ENCODE measurements around the gene CERS1.

Gene CERS1

GRCh38 chr19:18828786-18829185 is 67.2 kb downstream of the CERS1 start:
- no peak for TF ChIP-seq REST (IDR thresholded peaks at IDR 0.05; ENCODE audit: low read depth)
- no peak for TF ChIP-seq TCF12 (IDR thresholded peaks at IDR 0.05; ENCODE audit: low read depth)
- no peak for TF ChIP-seq CREB1 (IDR thresholded peaks at IDR 0.05; ENCODE audit: low read depth)
- TF ChIP-seq RAD21 (IDR thresholded peaks at IDR 0.05; ENCODE audit: low read depth): no peak
- TF ChIP-seq CEBPB (IDR thresholded peaks at IDR 0.05): no peak
- TF ChIP-seq USF1 (IDR thresholded peaks at IDR 0.05): no peak
- no peak for TF ChIP-seq FOXM1 (IDR thresholded peaks at IDR 0.05; ENCODE audit: borderline replicate concordance, low read depth)
- TF ChIP-seq TAF1 (IDR thresholded peaks at IDR 0.05; ENCODE audit: low read depth): no peak
- no peak for TF ChIP-seq MAX (IDR thresholded peaks at IDR 0.05)
- no peak for TF ChIP-seq YY1 (IDR thresholded peaks at IDR 0.05; ENCODE audit: low read depth)
- TF ChIP-seq NFIC (IDR thresholded peaks at IDR 0.05): no peak
- TF ChIP-seq ZBTB7A (IDR thresholded peaks at IDR 0.05; ENCODE audit: low read depth): no peak
- TF ChIP-seq TEAD4 (IDR thresholded peaks at IDR 0.05): no peak
- TF ChIP-seq EGR1 (IDR thresholded peaks at IDR 0.05): no peak
- no peak for TF ChIP-seq EP300 (IDR thresholded peaks at IDR 0.05; ENCODE audit: borderline replicate concordance)
